A549 treated with DMSO at 1 μM for 4 hours (cell line): Measurements from ENCODE around the gene MECR. TPM values are rescaled to one million over a fixed set of nuclear protein-coding genes. Genes with fewer than 3 reads are reported as not detected.

Experiments
- total RNA-seq: library from RNA; stranded (reverse); fragments of 200-300 nt; extraction: Qiagen RNA extraction; gene quantifications from 5 replicates; pipeline ENCODE4 v1.2.3, GENCODE V29; 2022; ENCODE audit warnings: low read depth

The MECR gene
- total RNA-seq = 21.3 to 23.3 TPM (median 21.5 TPM) in 5 replicates

GRCh38 chr1:29230553-29231378, at the start of gene MECR:
TSS of gene MECR (minus strand) at chr1:29230934. CDS start at chr1:29230906, 28 bp downstream.

GRCh38 chr1:29235955-29236711, 5.4 kb upstream of the MECR start, which contains the start of gene PTPRU:
TSS of gene PTPRU (plus strand) at chr1:29236522. CDS start at chr1:29236645, 123 bp downstream.

GRCh38 chr1:29181413-29182225, 49.1 kb downstream of the MECR start, which contains the start of gene SRSF4:
TSS of gene SRSF4 (minus strand) at chr1:29181900. CDS start at chr1:29181752, 148 bp downstream.

Other genes with a start within 250 kb of the MECR start
- 0.06 to 0.10 TPM (median 0.09 TPM) in 4 of 5 replicates, not detected in the other for gene TMEM200B, start 107.0 kb downstream of the MECR start, total RNA-seq
- 38.1 to 50.7 TPM (median 49.1 TPM) in 5 replicates for gene SRSF4, start 49.0 kb downstream of the MECR start, total RNA-seq
- 6.2 to 7.4 TPM (median 6.9 TPM) in 5 replicates for gene PTPRU, start 5.6 kb upstream of the MECR start, total RNA-seq